ENCODE data around the gene RPS2.

- TF ChIP-seq CTCF (IDR thresholded peaks at IDR 0.05) (no peak), ZFX (IDR thresholded peaks at IDR 0.05; ENCODE audit: borderline replicate concordance) (no peak)
Observed at GRCh38 chr16:1997494-1998359, 33.1 kb upstream of the RPS2 start.
